ENCODE data around the gene TCOF1.

TCOF1 gene

DNA sequence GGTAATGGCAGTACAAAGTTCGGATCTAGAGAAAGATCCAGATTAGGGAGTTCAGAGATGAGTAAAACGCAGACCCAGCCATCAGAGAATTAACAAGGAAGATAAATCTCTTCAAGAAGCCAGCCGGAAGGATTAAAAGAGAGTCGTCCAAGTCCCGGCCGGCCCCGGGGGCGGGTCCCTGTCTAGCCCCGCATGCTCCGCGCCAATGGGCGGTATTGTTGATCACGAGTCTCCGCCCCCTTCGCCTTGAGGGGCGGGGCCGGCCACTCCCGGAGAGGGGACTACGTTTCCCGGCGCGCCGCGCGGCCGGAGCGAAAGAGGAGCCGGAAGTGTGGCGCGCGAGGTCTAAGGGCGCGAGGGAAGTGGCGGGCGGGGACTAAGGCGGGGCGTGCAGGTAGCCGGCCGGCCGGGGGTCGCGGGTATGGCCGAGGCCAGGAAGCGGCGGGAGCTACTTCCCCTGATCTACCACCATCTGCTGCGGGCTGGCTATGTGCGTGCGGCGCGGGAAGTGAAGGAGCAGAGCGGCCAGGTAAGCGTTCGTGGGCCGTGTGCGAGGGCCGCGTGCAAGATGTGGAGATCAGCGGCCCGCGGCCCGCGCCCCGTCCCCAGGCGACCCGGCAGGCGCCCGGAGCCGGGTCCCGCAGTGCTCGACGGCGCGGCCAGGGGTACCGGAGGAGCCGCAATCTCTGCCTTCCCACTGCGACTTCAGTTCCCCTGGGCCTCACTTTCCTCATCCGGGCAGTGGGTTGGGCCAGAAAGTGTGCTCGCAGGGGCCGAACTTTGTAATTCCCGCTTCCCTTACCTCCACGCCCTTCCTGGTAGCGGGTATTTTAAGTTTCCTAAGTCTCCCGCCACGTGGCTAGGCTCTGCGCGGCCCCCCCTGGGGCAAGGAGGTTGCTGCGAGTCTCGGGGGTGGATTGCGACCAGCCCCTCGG is at the start of gene TCOF1:
Gene TCOF1 (plus strand): TSS at position 372 of the 935 bp plus-strand sequence. CDS start 50 bp downstream, at position 422.
- peak; percentile 87 to 92 for DNase-seq

- DNase-seq: no peak
Observed at GRCh38 chr5:150309101-150309885, 48.2 kb upstream of the TCOF1 start.

- DNase-seq: no peak
Observed at GRCh38 chr5:150309886-150310239, 47.6 kb upstream of the TCOF1 start.

DNA sequence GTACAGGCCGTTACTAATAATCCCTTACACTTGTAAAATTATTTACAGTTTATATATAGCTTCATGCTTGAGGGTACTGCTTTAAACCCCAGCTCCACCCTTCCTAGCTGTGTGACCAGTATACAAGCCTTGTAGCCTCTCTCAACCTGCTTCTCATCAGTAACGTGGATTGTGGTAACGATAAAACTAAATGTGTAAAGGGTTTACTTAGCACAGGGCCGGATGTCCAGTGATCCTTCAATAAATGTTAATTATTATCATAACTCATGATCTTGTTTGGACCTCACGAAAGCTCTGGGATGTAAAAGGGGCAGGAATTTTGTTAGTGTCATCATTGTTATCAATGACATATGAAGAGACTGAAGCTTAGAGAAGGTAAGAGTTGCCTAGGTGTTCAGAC is 47.3 kb upstream of the TCOF1 start:
- no peak for DNase-seq

DNA sequence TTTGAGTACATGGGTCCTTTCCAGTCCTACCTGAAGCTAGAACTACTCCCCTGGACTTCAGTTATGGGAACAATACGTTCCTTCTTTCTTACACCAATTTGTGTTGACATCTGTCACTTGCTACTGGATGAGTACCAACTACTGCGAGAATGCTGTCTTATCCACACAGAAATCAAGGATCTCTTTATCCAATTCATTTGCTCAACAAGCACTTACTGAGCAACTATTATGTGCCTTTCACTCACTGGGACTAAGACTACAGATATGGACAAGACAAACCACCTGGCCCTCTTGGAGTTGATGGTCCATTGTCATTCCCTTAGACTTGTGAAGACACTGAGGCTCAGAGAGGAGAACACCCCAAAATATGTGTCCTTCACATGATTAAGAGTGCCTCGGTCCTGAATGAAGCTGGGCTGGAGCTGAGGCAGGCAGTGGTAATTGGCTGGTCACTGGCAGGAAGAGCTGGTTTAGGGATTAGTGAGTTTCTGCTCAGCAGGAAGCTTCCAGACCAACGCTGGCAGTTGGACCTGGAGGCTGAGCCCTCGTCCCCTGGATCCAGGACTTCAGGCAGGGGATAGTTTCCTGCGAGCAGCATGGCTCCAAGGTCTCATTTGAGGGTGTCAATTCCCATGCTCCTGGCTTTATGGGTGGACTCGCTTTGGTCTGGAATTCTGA is 46.3 kb upstream of the TCOF1 start:
- no peak for DNase-seq

DNA sequence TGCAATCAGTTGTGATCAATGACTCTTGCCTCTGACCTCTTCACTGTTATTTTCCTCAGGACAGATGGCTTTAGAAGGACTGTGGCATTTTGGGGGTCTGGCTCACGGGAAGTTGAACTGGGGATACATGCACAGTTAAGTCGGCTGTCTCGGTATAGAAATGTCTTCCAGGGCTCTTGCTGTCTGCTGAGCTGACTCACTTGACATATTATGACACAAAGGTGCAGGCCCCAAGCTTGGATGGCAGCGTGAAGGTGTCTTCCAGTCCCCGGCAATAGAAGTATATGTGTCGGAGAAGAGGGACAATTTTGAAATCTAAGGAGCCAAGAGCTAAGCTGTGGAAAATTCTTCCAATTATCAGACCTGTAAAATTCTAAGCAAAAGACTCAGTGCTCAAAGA is 45.0 kb upstream of the TCOF1 start:
- DNase-seq: no peak

DNA sequence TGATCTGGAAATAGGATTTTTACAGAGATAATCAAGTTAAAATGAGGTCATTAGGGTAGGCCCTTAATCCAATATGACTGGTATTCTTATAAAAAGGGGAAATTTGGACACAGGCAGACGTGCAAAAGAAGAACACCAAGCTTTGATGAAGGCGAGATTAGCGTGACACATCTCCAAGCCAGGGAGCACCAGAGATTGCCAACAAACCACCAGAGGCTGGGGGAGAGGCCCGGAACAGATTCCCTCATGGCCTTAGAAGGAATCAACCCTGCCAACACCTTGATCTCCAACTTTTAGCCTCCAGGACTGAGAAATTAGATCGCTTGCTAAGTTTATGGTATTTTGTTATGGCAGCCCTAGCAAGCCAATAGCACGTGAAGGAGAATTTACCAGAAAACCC is 44.0 kb upstream of the TCOF1 start:
- no peak for DNase-seq

DNA sequence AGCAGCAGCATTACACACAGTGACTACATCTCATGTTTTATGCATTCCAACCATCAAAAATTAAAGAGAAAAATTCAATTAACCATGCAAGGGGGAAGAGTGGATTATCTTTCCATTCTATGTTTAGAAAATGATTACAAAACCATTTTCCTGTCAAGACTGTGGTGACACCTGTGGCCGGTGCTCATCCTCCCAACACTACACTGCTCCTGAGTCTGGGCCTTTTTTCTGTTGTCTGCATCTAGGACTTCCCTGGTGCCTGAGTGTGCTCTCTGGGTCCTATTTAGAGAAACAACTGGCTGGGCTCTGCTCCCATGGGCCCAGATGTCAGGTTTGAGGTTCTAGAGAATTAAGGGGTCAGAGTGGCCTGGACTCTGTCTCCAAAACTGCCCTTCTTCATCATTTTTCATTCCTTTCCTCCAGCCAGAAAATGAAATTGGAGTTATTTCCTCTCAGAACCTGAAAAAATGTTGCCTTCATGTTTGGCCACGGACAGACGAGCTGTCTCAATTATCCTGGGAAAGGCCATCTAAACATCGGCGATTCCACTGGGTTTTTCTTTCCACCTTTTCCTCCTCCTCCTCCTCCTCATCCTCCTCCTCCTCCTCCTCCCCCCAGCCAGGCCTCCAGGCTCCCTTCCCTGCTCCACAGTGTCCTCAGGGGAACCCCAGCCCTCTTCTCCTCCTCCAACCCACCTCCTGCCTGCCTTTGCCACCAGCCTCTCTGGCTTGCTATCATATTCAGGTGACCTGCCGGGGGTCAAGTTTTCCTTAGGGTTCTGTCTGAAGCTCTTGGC is 43.4 kb upstream of the TCOF1 start:
- no peak for DNase-seq

DNA sequence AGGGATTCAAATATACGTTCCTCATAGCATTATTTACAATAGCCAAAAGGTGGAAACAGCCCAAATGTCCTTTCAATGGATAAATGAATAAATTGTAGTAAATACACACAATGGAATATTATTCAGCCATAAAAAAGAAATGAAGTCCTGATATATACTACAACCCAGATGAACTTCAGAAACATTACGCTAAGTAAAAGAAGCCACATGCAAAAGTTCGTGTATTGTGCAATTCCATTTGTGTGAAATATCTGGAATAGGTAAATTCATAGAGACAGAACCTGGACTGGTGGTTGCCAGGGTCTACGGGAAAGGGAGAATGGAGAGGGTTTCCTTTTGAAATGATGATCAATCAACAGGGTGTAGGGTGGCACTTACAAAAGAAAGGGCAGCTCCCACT is 42.3 kb upstream of the TCOF1 start:
- no peak for DNase-seq

DNA sequence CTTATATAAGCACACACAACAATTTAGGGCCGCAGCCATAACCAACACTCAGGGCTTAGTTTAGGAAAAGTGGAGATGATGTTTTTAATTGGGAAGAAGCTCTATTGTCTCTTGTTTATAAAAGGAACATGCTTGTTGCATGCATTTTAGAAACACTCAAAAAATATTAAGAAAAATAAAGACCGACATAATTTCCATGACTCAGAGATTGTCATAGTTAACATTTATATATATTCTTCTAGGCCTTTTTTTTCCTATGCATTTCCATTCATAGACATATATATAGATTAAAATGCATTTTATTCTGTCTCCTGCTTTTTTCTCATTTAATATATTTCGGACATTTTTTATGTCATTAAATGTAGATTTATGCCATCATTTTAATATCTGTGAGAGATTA is 41.2 kb upstream of the TCOF1 start:
- DNase-seq: no peak

DNA sequence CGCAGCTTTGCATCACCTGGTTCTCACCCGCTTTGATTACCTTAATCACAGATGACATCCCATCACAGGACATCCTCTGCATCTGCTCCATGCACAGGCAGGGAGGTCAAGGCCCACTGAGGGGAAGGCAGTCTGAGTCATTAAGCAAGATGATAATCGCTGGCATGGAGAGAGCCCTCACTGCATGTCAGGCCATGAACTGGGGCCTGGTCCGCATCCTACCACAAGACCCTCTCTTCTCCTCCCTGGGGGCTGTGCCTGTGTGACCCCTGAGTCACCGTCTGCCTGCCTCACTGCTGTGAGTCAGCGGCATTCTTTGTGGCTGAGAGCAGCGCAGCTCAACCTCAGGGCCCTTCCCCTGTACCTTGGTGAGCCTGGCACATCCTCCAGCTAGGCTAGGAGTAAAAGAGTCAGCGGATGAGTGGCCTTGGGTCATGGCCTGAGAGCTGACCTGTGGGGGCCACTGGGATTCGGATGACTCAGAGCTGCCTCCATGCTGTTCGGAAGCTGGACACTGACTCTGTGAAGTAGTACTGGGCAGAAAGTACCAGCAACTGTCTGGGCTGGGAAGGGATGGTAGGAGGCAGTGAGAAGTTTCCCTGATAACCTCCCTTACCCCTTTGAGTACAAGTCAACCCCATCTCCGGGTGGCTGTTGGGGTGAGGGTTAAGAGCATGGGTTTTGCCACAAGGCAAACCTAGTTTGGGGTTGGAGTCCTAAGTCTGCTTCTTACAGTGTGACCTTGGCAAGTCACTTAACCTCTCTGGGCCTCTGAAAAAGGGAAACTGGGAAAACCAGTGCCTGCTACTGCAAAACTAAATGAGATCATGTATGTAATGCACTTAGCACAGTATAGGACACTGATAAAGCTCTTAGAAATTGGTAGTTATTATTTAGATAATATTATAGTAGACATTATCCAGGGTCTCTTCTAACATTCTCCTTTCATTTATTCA is 40.2 kb upstream of the TCOF1 start:
- DNase-seq: no peak

DNA sequence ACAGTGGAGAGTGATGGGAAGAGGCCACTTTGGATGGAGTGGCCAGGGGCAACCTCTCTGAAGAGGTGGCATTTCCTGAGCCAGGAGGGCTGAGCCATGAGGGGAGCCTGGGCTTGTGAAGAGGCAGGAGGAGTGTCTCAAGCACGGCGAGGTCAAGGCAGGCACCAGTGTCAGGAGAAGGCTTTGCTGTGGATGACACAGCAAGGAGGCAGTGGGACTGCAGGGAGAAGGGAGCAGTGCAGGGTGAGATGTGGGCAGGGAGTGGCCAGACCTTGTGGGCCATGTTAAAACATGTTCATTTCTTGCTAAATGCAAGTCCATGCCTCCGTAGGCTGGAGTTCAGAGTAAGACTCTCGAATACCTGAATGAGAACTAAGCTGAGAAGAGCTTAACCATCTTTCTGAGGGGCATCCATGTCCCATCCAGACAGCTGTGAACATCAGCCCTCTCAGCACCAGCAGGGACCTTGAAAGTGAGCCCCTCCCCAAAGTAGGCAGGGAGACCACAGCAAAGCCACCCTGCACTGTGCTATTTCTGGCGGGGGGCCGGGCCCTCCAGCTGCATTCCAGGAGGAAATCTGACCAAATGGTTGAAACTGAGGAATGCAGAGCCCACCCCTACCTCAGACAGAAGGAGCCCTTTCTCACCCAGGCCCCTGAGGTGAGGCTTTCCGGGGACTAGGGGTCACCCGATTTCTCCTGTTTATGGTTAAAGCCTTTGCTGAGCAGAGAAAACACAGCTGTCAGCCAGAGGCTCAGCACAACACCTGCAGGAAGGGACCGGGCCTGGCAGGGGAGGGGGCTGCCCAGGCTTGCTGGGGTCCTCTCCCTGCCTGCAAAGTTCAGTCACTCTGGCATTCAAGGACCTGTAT is 38.6 kb upstream of the TCOF1 start:
- no peak for DNase-seq

DNA sequence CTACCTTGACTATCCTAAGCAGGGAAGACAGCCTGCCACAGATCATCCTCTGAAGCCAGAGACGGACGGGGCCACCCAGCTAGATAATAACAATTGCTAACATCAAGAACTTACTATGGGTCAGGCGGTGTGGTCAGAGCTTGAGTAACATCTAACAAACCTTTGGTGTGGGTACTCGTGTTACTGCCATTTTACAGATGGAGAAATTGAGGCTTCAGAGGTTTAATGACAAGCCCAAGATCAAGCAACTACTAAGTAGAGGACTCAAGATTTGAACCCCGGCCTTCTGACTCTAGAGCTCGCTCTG is 38.1 kb upstream of the TCOF1 start:
- no peak for DNase-seq

DNA sequence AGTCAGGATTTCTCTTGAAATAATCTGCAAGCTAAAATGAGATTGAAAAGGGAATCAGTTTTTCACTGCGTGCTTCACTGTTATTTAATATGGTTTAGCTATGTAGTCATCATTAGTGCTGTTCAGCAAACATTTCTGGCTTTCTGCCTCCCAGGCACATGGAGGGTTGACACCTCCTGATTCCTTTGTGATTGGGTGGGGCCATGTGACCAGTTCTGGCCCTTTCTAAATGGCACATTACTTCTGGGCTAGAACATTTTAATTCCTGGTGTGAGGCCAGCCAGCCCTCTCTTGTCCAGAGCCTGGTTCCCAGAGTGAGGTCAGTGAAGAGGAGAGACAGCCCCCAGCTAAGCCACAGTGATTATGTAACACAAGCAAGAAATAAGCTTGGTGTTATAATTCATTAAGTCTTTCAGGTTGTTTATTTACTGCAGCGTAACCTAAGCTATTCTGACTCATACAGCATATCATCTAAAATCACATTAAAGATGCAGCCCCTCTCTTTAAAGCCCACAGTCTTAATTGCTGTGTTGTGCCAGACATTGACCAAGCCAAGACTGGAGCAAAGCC is 37.4 kb upstream of the TCOF1 start:
- peak in 1 of 2 experiments; percentile 16 for DNase-seq

GRCh38 chr5:150321211-150321610 is 36.3 kb upstream of the TCOF1 start:
- no peak for DNase-seq

GRCh38 chr5:150321784-150322183 is 35.7 kb upstream of the TCOF1 start:
- DNase-seq: no peak

DNA sequence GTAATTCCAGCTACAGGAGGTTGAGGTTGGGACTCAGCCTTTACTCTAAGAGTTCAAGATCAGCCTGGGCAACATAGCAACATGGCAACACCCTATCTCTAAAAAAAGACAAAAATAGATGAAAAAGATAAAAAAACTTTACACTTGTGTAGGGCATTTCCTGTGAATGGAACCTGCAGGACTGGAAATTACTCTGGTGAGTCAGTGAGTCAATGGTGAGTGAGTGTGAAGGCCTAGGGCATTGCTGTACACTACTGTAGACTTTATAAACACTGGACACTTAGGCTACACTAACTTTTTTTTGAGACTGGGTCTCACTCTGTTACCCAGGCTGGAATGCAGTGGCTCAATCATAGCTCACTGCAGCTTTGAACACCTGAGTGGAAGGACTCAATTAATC is 35.3 kb upstream of the TCOF1 start:
- DNase-seq: no peak

- no peak for DNase-seq
Observed at GRCh38 chr5:150323092-150323491, 34.4 kb upstream of the TCOF1 start.

- DNase-seq: no peak
Observed at GRCh38 chr5:150323819-150324218, 33.7 kb upstream of the TCOF1 start.

GRCh38 chr5:150325426-150325825 is 32.1 kb upstream of the TCOF1 start:
- DNase-seq: no peak
